OCI-LY1 (cell line): ENCODE data around the gene PSME2.

Experiments
- EZH2 ChIP-seq: fragments of 200-600 bp; sonication (generic), shearing (Covaris generic); IDR thresholded peaks from 2 replicates; pipeline ENCODE4 v1.8.0; 2017; ENCODE audit warnings: borderline replicate concordance, mixed run types, mild to moderate bottlenecking, antibody characterized with exemption, low read length, moderate library complexity, mixed read lengths
- TF ChIP-seq, protein P1 (sequence below): fragments of 200-600 bp; sonication (generic), shearing (Covaris generic); IDR thresholded peaks from 2 replicates; pipeline ENCODE4 v1.5.1; 2017; ENCODE audit warnings: mild to moderate bottlenecking, antibody characterized with exemption, low read length, moderate library complexity, mixed read lengths

DNA sequence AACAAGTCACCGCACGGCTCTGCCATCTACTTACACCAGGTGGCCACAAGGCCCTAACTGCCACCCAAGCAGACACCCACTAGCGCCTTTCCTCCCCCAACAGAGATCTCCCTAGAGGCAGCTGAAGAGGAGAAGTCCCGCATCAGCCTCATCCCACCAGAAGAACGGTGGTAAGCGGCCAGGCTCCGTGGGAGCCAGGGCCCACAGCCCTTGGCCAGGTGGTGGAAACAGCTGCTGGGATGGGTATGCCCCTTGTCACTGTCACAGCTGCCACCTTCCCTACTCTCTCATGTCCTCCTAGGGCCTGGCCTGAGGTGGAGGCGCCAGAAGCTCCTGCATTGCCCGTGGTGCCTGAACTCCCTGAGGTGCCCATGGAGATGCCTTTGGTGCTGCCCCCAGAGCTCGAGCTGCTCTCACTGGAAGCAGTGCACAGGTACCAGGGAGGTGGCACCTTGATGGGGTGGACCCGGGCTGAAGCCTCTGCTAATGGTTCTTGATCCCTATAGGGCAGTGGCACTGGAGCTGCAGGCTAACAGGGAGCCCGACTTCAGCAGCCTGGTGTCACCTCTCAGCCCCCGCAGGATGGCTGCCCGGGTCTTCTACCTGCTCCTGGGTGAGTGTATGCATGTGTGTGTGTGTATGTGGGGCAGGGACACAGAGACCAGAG lies 33.0 kb upstream of the PSME2 start:
- TF ChIP-seq, protein P1, sequence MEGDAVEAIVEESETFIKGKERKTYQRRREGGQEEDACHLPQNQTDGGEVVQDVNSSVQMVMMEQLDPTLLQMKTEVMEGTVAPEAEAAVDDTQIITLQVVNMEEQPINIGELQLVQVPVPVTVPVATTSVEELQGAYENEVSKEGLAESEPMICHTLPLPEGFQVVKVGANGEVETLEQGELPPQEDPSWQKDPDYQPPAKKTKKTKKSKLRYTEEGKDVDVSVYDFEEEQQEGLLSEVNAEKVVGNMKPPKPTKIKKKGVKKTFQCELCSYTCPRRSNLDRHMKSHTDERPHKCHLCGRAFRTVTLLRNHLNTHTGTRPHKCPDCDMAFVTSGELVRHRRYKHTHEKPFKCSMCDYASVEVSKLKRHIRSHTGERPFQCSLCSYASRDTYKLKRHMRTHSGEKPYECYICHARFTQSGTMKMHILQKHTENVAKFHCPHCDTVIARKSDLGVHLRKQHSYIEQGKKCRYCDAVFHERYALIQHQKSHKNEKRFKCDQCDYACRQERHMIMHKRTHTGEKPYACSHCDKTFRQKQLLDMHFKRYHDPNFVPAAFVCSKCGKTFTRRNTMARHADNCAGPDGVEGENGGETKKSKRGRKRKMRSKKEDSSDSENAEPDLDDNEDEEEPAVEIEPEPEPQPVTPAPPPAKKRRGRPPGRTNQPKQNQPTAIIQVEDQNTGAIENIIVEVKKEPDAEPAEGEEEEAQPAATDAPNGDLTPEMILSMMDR = no peak
- TF ChIP-seq EZH2 = no peak
